Right lung (tissue), 10 donors: ENCODE measurements around the gene GAR1. TPM values are rescaled to one million over a fixed set of nuclear protein-coding genes. Genes with fewer than 3 reads are reported as not detected.
"Not testable (repeated sequence)": the region's sequence is repeated elsewhere in the genome, so short reads cannot be mapped to it uniquely, and the experiment has no call there.

Experiments used
- DNase-seq, 2 donors: peaks; one replicate each; pipeline ENCODE4 v3.0.0-alpha.2; 2013
- long read RNA-seq, 8 donors: transcript quantifications; one replicate each; lab custom pipeline, GENCODE V29; 2026
- polyA plus RNA-seq, 5 donors: library from polyadenylated mRNA; unstranded; fragments of 120-200 nt; gene quantifications; one replicate each; pipeline versions ENCODE4 v1.2.1 to v1.2.3, GENCODE V29; 2013; ENCODE audit warnings: inconsistent platforms in 1 of 5, low replicate concordance in 1 of 5; ENCODE audit not compliant: insufficient read length in 5 of 5, insufficient read depth in 1 of 5

Gene GAR1
- 10 to 100 TPM; 32.3 to 39.5 (median 36.1) TPM for polyA plus RNA-seq
- long read RNA-seq, donor 1, transcript GAR1-201 (7 exons, 1,224 nt), result major isoform, 6 of 29 reads
- long read RNA-seq, donor 1, partial matches to known transcripts, result 21 of 29 reads
- long read RNA-seq, donor 1, other reads (novel, unspliced or antisense), result 0 of 29 reads
- long read RNA-seq, donor 2, transcript GAR1-201 (7 exons, 1,224 nt), result major isoform, 6 of 12 reads
- long read RNA-seq, donor 2, partial matches to known transcripts, result 5 of 12 reads
- long read RNA-seq, donor 2, other reads (novel, unspliced or antisense), result 0 of 12 reads
- long read RNA-seq, donor 3, partial matches to known transcripts, result 21 of 25 reads
- long read RNA-seq, donor 3, other reads (novel, unspliced or antisense), result 0 of 25 reads
- long read RNA-seq, donor 4, transcript GAR1-201 (7 exons, 1,224 nt), result major isoform, 6 of 13 reads
- long read RNA-seq, donor 4, partial matches to known transcripts, result 6 of 13 reads
- long read RNA-seq, donor 4, other reads (novel, unspliced or antisense), result 0 of 13 reads
- long read RNA-seq, donor 5, transcript GAR1-201 (7 exons, 1,224 nt), result major isoform, 9 of 36 reads
- long read RNA-seq, donor 5, partial matches to known transcripts, result 26 of 36 reads
- long read RNA-seq, donor 5, other reads (novel, unspliced or antisense), result 0 of 36 reads
- long read RNA-seq, donor 6, transcript GAR1-201 (7 exons, 1,224 nt), result major isoform, 6 of 19 reads
- long read RNA-seq, donor 6, partial matches to known transcripts, result 12 of 19 reads
- long read RNA-seq, donor 6, other reads (novel, unspliced or antisense), result 0 of 19 reads
- long read RNA-seq, donor 7, transcript GAR1-201 (7 exons, 1,224 nt), result major isoform, 7 of 14 reads
- long read RNA-seq, donor 7, partial matches to known transcripts, result 5 of 14 reads
- long read RNA-seq, donor 7, other reads (novel, unspliced or antisense), result 0 of 14 reads
- long read RNA-seq, donor 8, transcript GAR1-201 (7 exons, 1,224 nt), result major isoform, 5 of 6 reads
- long read RNA-seq, donor 8, partial matches to known transcripts, result 0 of 6 reads
- long read RNA-seq, donor 8, other reads (novel, unspliced or antisense), result 0 of 6 reads

DNA sequence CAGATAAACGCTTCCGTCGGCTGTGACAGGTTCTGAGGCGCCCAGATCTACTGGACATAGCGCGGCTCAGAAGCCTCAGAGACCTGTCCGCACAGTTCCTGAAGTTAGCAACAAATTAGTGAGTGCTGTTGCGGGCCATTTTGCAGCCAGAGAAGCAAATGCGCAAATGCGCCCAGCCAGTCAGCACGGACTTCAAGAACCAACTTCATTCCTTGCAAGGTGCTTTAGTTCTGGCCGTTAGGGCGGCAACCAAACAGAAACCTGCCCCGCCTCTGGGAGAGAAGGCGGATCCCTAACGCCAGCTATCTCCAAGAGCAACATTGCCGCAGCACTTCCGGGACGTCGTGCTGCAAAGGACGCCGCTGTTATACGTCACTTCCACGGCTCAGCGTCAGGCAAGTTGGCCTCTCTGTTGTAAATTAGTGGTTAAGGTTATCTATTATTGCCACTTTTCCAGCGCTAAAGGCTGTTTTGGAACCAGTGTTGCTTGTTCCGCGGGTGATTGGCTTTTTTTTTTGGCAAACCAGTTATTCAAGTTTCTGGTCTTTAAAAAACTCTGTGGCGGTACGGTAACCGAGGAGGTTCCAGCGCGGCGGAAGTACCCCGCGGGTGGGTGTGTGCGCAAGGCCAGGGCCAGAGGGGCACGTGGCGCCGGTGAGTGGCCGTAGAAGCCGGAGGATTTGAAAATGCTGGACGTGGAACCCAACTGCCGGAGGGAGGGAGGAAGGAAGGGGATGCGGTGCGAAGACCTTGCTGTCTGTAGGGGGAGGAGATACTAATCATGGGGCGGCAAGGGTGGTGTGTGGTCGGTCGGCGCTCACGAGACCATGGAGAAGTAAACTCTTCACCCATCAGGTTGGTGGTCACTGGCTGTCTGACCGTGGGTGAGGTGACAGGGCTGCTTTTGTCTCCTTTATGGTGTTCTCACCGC lies at the start of gene GAR1:
GAR1 (plus strand) TSS at position 612 of the 931 bp plus-strand sequence. CDS start 403 bp downstream, outside the sequence.
- DNase-seq, result peak; percentile 91 to 92

GRCh38 chr4:109782092-109782491 lies 33.5 kb upstream of the GAR1 start:
- DNase-seq, result not testable (repeated sequence)

DNA sequence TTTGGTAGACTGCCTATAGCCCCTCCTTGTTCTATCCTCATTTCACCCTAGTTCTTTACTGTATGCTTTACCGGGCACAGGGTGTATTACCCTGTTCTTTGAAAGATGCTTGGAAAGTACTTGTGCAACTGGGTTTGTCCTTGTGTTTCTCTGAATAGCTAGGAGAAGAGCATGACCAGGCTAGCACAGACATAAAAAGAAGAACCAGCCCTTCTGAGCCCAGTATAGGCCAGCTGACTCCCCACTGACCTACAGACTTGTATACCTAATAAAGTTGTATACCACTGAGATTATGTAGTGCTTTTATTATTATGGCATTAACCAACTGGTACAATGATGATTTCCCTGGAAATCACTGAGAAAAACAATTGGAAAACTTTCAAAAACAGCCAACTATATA lies 28.7 kb upstream of the GAR1 start:
- no peak for DNase-seq

GRCh38 chr4:109787807-109788206 lies 27.8 kb upstream of the GAR1 start:
- DNase-seq, result no peak

GRCh38 chr4:109795059-109795458 lies 20.5 kb upstream of the GAR1 start:
- DNase-seq, result no peak

GRCh38 chr4:109798866-109799265 lies 16.7 kb upstream of the GAR1 start:
- no peak for DNase-seq

- no peak for DNase-seq
Observed at GRCh38 chr4:109801099-109801789, 14.3 kb upstream of the GAR1 start.

GRCh38 chr4:109801895-109802319 lies 13.7 kb upstream of the GAR1 start, which contains the start of gene CFI:
TSS of gene CFI (minus strand) at chr4:109801999. CDS start at chr4:109801971, 28 bp downstream.
- DNase-seq, result peak; percentile 23 to 34

GRCh38 chr4:109803924-109804571 lies 11.5 kb upstream of the GAR1 start:
- DNase-seq, result no peak

DNA sequence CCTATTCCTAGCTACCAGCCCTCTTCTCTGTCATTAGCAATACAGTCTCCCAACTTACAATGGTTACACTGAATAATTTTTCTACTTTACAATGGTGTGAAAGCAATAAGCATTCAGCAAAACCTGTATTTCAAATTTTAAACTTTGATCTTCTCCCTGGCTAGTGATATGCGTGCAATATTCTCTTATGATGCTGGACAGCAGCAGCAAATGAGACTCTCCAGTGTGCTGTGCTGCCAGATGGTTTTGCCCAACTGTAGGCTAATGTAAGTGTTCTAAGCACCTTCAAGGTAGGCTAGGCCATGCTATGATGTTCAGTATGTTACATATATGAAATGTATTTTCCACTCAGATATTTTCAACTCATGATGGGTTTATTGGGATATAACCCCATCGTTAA lies 5.9 kb upstream of the GAR1 start:
- no peak for DNase-seq

- no peak for DNase-seq
Observed at GRCh38 chr4:109810552-109811387, 4.8 kb upstream of the GAR1 start.

- DNase-seq, result no peak
Observed at GRCh38 chr4:109811707-109812106, 3.9 kb upstream of the GAR1 start.

DNA sequence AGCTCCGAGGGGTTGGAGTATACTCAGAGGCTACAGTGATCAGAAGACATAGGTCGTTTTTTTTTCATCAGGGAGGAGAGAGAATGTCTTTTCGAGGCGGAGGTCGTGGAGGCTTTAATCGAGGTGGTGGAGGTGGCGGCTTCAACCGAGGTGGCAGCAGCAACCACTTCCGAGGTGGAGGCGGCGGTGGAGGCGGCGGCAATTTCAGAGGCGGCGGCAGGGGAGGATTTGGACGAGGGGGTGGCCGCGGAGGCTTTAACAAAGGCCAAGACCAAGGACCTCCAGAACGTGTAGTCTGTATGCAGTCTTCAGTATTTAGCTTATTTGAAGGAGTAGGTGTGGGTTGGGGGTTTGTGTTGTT lies 500 bp downstream of the GAR1 start:
- DNase-seq, result no peak

GRCh38 chr4:109816894-109817293 lies 1.3 kb downstream of the GAR1 start:
- DNase-seq, result no peak

DNA sequence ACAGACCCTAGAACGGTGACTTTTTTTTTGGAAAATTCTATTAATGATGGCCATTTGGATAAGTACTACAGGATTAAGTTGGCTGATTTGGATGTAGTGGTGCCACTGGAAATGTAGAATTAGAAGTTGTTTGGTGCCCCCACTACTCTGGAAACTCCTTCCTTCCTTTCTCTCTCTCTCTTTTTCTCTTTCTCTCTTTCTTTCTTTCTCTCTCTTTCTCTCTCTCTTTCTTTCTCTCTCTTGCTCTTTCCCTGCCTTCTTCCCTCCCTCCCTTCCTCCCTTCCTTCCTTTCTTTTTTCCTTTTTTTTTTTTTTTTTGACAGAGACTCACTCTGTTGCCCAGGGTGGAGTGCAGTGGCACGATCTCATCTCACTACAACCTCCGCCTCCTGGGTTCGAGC lies 2.7 kb downstream of the GAR1 start:
- DNase-seq, result no peak

GRCh38 chr4:109820563-109820962 lies 5.0 kb downstream of the GAR1 start:
- DNase-seq, result no peak

DNA sequence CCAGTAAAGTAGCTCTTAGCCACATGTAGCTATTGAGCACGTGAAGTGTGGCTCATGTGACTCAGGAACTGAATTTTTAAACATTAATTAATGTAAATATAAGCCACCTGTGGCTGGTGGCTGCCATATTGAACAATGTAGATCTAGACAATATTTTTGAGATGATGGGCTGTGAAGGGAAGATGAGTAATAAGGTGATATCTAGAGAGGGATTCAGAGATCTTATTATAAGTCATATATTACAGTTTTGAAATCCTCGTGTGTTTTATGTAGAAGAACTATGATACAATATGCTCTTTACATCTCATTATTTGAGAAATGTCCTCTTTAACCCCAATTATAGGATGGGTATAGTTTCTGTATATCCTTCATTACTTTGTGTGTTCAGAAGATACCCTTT lies 5.6 kb downstream of the GAR1 start:
- no peak for DNase-seq

- no peak for DNase-seq
Observed at GRCh38 chr4:109826719-109827118, 11.2 kb downstream of the GAR1 start.

DNA sequence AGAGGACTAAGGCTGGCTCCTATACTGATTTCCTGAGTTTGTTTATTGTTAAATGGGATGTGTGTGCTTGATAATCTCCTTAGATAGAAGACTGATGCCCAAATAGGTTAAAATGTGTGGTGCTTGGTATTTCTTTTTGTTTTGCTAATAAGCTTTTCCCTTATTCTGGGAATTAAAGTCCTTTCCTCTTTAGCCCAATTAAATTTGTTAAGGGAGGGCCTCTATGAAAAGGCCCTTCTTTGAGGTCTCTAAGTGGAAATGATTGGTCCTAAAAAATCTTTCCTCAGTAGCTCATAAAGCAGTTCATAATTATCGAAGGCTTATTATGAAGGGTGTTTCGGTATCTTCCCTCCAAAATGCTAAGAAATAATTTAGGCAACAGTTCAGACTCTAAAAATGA lies 12.1 kb downstream of the GAR1 start, which contains the start of gene RRH:
RRH (plus strand) TSS at position 301 of the 400 bp plus-strand sequence; CDS start at position 357, 56 bp downstream.
- no peak for DNase-seq
